D341Med (cell line): ENCODE measurements around the gene SLC4A3.
A peak's percentile ranks its signal among the peaks of the same experiment; 100 is the strongest.

Source experiments
- DNase-seq: peaks from one replicate; pipeline ENCODE4 v3.0.0; 2012; ENCODE audit warnings: low spot score

SLC4A3 gene

GRCh38 chr2:219627103-219628100 is at the start of gene SLC4A3:
TSS of gene SLC4A3 (plus strand) at chr2:219627630. CDS start at chr2:219627993, 363 bp downstream.
- peak; percentile 84 for DNase-seq

GRCh38 chr2:219578811-219579613 is 48.4 kb upstream of the SLC4A3 start:
- no peak for DNase-seq

- DNase-seq = no peak
These were observed 46.1 kb upstream of the SLC4A3 start for GRCh38 chr2:219581346-219581745.

- no peak for DNase-seq
These were observed 36.3 kb upstream of the SLC4A3 start for GRCh38 chr2:219591091-219591490.

- no peak for DNase-seq
These were observed 34.7 kb upstream of the SLC4A3 start for GRCh38 chr2:219592736-219593135.

GRCh38 chr2:219593154-219593553 is 34.3 kb upstream of the SLC4A3 start:
- DNase-seq = no peak

GRCh38 chr2:219595256-219595655 is 32.2 kb upstream of the SLC4A3 start:
- no peak for DNase-seq

- no peak for DNase-seq
These were observed 30.4 kb upstream of the SLC4A3 start for GRCh38 chr2:219596954-219597551.

GRCh38 chr2:219597552-219598307 is 29.7 kb upstream of the SLC4A3 start, which contains the start of gene STK11IP:
TSS of gene STK11IP (plus strand) at chr2:219597857. CDS start at chr2:219598120, 263 bp downstream.
- DNase-seq = peak; percentile 94

- DNase-seq = no peak
These were observed 28.9 kb upstream of the SLC4A3 start for GRCh38 chr2:219598308-219599078.

GRCh38 chr2:219603771-219604170 is 23.7 kb upstream of the SLC4A3 start:
- no peak for DNase-seq

GRCh38 chr2:219605607-219605954 is 21.8 kb upstream of the SLC4A3 start:
- DNase-seq = no peak

GRCh38 chr2:219607931-219608330 is 19.5 kb upstream of the SLC4A3 start:
- no peak for DNase-seq

- no peak for DNase-seq
These were observed 18.9 kb upstream of the SLC4A3 start for GRCh38 chr2:219608399-219608964.

- no peak for DNase-seq
These were observed 18.2 kb upstream of the SLC4A3 start for GRCh38 chr2:219609149-219609750.

- DNase-seq = no peak
These were observed 16.1 kb upstream of the SLC4A3 start for GRCh38 chr2:219611306-219611705.

- DNase-seq = no peak
These were observed 15.4 kb upstream of the SLC4A3 start for GRCh38 chr2:219611866-219612576.

GRCh38 chr2:219612577-219613286 is 14.7 kb upstream of the SLC4A3 start:
- no peak for DNase-seq
